HG03159 (cell line): Measurements from ENCODE around the gene POLN.
"Not testable (repeated sequence)": the region's sequence is repeated elsewhere in the genome, so short reads cannot be mapped to it uniquely, and the experiment has no call there.

ENCODE experiments used
- ATAC-seq: cut with Tn5 transposase; IDR thresholded peaks from one replicate; pipeline ENCODE4 v1.9.1; 2021; ENCODE audit warnings: mild to moderate bottlenecking, moderate library complexity; ENCODE audit not compliant: unreplicated experiment

The POLN gene

GRCh38 chr4:2172161-2172560, 69.8 kb downstream of the POLN start:
- no peak for ATAC-seq

- ATAC-seq = no peak
These were observed 73.2 kb downstream of the POLN start for GRCh38 chr4:2168469-2169319.

- ATAC-seq = no peak
These were observed 75.7 kb downstream of the POLN start for GRCh38 chr4:2166253-2166652.

- ATAC-seq = no peak
These were observed 76.5 kb downstream of the POLN start for GRCh38 chr4:2165391-2165790.

GRCh38 chr4:2163311-2163821, 78.6 kb downstream of the POLN start:
- no peak for ATAC-seq

- ATAC-seq = not testable (repeated sequence)
These were observed 80.7 kb downstream of the POLN start for GRCh38 chr4:2161092-2161703.

- ATAC-seq = no peak
These were observed 82.0 kb downstream of the POLN start for GRCh38 chr4:2159931-2160330.

- ATAC-seq = no peak
These were observed 86.7 kb downstream of the POLN start for GRCh38 chr4:2155246-2155645.

- no peak for ATAC-seq
These were observed 87.6 kb downstream of the POLN start for GRCh38 chr4:2154215-2154740.

GRCh38 chr4:2151544-2151943, 90.4 kb downstream of the POLN start:
- ATAC-seq = no peak

GRCh38 chr4:2150076-2150475, 91.8 kb downstream of the POLN start:
- no peak for ATAC-seq

GRCh38 chr4:2142630-2143427, 99.1 kb downstream of the POLN start:
- no peak for ATAC-seq

GRCh38 chr4:2141762-2142451, 100.0 kb downstream of the POLN start:
- no peak for ATAC-seq

- ATAC-seq = no peak
These were observed 100.7 kb downstream of the POLN start for GRCh38 chr4:2141022-2141761.

- no peak for ATAC-seq
These were observed 102.9 kb downstream of the POLN start for GRCh38 chr4:2138846-2139500.

- ATAC-seq = no peak
These were observed 105.2 kb downstream of the POLN start for GRCh38 chr4:2136726-2137125.

GRCh38 chr4:2135083-2135482, 106.8 kb downstream of the POLN start:
- ATAC-seq = no peak

GRCh38 chr4:2132438-2132837, 109.5 kb downstream of the POLN start:
- no peak for ATAC-seq

GRCh38 chr4:2127609-2128332, 114.2 kb downstream of the POLN start:
- ATAC-seq = no peak
